Neural progenitor cell (in vitro differentiated cells): Measurements from ENCODE around the gene CREB3L2. TPM values are rescaled to one million over a fixed set of nuclear protein-coding genes. Genes with fewer than 3 reads are reported as not detected.

ENCODE experiments used
- DNase-seq: peaks from one replicate; pipeline ENCODE4 v3.0.0-alpha.2; 2016; ENCODE audit warnings: low spot score
- H2AFZ ChIP-seq: fragments of 200-600 bp; sonication (generic); replicated peaks from 2 replicates; pipeline ENCODE4 v1.6.1; 2016; ENCODE audit warnings: antibody characterized with exemption
- H3F3A ChIP-seq: fragments of 200-600 bp; sonication (generic); 2 replicates; pipeline ENCODE4 v1.6.1; 2016; ENCODE audit warnings: antibody characterized with exemption, low read depth
- H3K27ac ChIP-seq: fragments of 200-600 bp; sonication (generic); 2 replicates; pipeline ENCODE4 v1.5.1; 2016; ENCODE audit warnings: mild to moderate bottlenecking
- H3K27me3 ChIP-seq: fragments of 200-600 bp; sonication (generic); 2 replicates; pipeline ENCODE4 v1.6.1; 2016; ENCODE audit warnings: mild to moderate bottlenecking, moderate library complexity
- H3K36me3 ChIP-seq: fragments of 200-600 bp; sonication (generic); 2 replicates; pipeline ENCODE4 v1.5.1; 2016
- H3K4me1 ChIP-seq: fragments of 200-600 bp; sonication (generic); 2 replicates; pipeline ENCODE4 v1.6.1; 2016; ENCODE audit warnings: mixed run types
- H3K4me2 ChIP-seq: fragments of 200-600 bp; sonication (generic); 2 replicates; pipeline ENCODE4 v1.6.1; 2016
- H3K4me3 ChIP-seq: fragments of 200-600 bp; sonication (generic); 2 replicates; pipeline ENCODE4 v1.5.1; 2016
- H3K79me2 ChIP-seq: fragments of 200-600 bp; sonication (generic); 2 replicates; pipeline ENCODE4 v1.6.1; 2016; ENCODE audit warnings: low read depth
- H3K9ac ChIP-seq: fragments of 200-600 bp; sonication (generic); 2 replicates; pipeline ENCODE4 v1.6.1; 2016
- H3K9me3 ChIP-seq: fragments of 200-600 bp; sonication (generic); 2 replicates; pipeline ENCODE4 v1.5.1; 2016; ENCODE audit warnings: low read depth
- H4K20me1 ChIP-seq: fragments of 200-600 bp; sonication (generic); 2 replicates; pipeline ENCODE4 v1.6.1; 2016; ENCODE audit warnings: low read depth
- H3K27ac Mint-ChIP-seq: 3 replicates; pipeline ENCODE4 v1.8.0; 2021; ENCODE audit warnings: mixed read lengths
- H3K27me3 Mint-ChIP-seq: 2 replicates; pipeline ENCODE4 v1.8.0; 2022; ENCODE audit warnings: low read depth, mild to moderate bottlenecking, inconsistent platforms, moderate library complexity, mixed read lengths; ENCODE audit not compliant: insufficient read depth
- H3K36me3 Mint-ChIP-seq: 3 replicates; pipeline ENCODE4 v1.8.0; 2021; ENCODE audit warnings: mixed read lengths
- H3K4me1 Mint-ChIP-seq: 3 replicates; pipeline ENCODE4 v1.8.0; 2021; ENCODE audit warnings: mixed read lengths
- H3K4me3 Mint-ChIP-seq: 3 replicates; pipeline ENCODE4 v1.8.0; 2021; ENCODE audit warnings: mild to moderate bottlenecking, moderate library complexity, mixed read lengths
- H3K9me3 Mint-ChIP-seq: 3 replicates; pipeline ENCODE4 v1.8.0; 2020; ENCODE audit warnings: mixed read lengths
- EZH2 ChIP-seq: fragments of 200-600 bp; sonication (generic); IDR thresholded peaks from 2 replicates; pipeline ENCODE4 v1.6.1; 2017; ENCODE audit warnings: antibody characterized with exemption, mild to moderate bottlenecking, moderate library complexity
- EZH2phosphoT487 ChIP-seq: fragments of 200-600 bp; sonication (generic); IDR thresholded peaks from 2 replicates; pipeline ENCODE4 v1.6.1; 2017; ENCODE audit warnings: antibody characterized with exemption
- total RNA-seq: library from RNA; depleted of rRNA; stranded (reverse); fragments of >200 nt; gene quantifications from 2 replicates; pipeline ENCODE4 v1.2.3, GENCODE V29; 2015; ENCODE audit warnings: low replicate concordance
- TF ChIP-seq, protein P1 (sequence below): fragments of 200-600 bp; sonication (generic); IDR thresholded peaks from 2 replicates; pipeline ENCODE4 v1.5.1; 2017; ENCODE audit warnings: antibody characterized with exemption, mild to moderate bottlenecking

The CREB3L2 gene
- total RNA-seq, 1 donor from 2014 or later, result 9.9 TPM

DNA sequence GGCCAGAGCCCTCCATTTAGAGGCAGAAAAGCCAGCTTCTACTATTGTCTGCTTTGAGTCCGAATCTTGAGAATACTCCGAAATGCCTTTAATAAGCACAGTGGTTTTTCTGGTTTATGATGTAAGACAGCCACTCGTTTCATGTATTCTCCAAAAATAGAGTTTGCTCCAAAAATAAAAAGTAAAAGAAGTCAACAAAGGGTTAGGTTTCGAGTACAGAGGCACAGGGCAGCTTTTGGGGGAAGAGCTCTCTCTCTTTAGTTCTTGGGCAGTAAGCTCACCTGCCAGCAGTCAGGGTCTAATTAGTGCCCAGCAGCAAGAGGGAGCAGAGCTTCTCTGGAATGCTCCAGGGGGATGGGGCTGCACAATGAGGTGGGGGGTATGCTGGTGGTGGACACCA, 20.2 kb downstream of the CREB3L2 start:
- Histone ChIP-seq H4K20me1 (no peaks in the 10 kb centered on the region), H2AFZ (no peak overlapping the region), H3K4me1 (peaks cover 25% of the 10 kb centered on the region), H3K27me3 (no peaks in the 10 kb centered on the region), H3F3A (no peaks in the 10 kb centered on the region), H3K79me2 (peaks cover 86% of the 10 kb centered on the region), H3K9me3 (no peaks in the 10 kb centered on the region), H3K4me2 (no peak overlapping the region), H3K27ac (no peak overlapping the region), H3K9ac (no peak overlapping the region), H3K36me3 (no peaks in the 10 kb centered on the region), H3K4me3 (no peak overlapping the region)
- TF ChIP-seq, protein P1, sequence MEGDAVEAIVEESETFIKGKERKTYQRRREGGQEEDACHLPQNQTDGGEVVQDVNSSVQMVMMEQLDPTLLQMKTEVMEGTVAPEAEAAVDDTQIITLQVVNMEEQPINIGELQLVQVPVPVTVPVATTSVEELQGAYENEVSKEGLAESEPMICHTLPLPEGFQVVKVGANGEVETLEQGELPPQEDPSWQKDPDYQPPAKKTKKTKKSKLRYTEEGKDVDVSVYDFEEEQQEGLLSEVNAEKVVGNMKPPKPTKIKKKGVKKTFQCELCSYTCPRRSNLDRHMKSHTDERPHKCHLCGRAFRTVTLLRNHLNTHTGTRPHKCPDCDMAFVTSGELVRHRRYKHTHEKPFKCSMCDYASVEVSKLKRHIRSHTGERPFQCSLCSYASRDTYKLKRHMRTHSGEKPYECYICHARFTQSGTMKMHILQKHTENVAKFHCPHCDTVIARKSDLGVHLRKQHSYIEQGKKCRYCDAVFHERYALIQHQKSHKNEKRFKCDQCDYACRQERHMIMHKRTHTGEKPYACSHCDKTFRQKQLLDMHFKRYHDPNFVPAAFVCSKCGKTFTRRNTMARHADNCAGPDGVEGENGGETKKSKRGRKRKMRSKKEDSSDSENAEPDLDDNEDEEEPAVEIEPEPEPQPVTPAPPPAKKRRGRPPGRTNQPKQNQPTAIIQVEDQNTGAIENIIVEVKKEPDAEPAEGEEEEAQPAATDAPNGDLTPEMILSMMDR, result no peak
- TF ChIP-seq EZH2phosphoT487 (no peak), EZH2 (no peak)
- Mint-ChIP-seq H3K27ac (no peak overlapping the region), H3K4me1 (peaks cover 33% of the 10 kb centered on the region), H3K4me3 (no peak overlapping the region), H3K27me3 (no peaks in the 10 kb centered on the region), H3K9me3 (peaks cover 24% of the 10 kb centered on the region), H3K36me3 (peaks cover 39% of the 10 kb centered on the region)
- peak; percentile 16 for DNase-seq

DNA sequence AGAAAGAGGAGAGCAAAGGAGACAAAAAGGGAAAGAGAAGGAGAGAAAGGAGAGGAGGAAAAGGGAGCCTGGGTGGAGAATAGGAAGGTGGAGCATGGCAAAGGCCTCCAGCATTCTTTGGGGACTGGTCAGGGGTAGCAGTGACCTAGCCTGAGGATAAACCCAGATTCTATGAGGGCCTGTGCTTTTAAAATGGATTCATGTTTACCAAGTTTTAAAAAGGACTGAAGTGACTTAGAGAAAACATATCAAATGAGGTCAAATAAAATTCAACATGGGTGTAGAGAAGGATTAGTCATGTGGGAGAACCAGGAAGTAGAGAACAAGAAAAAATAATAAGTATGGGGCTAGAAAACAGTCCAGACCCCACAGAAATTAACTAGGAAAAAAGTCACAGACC, 20.7 kb downstream of the CREB3L2 start:
- Histone ChIP-seq H3K79me2 (peaks cover 86% of the 10 kb centered on the region), H3K9ac (no peak overlapping the region), H3K4me3 (no peak overlapping the region), H4K20me1 (no peaks in the 10 kb centered on the region), H3K4me1 (peaks cover 26% of the 10 kb centered on the region), H3K27ac (no peak overlapping the region), H2AFZ (no peak overlapping the region), H3K4me2 (no peak overlapping the region), H3K36me3 (no peaks in the 10 kb centered on the region), H3K27me3 (no peaks in the 10 kb centered on the region), H3F3A (no peaks in the 10 kb centered on the region), H3K9me3 (no peaks in the 10 kb centered on the region)
- peaks cover 24% of the 10 kb centered on the region for H3K9me3 Mint-ChIP-seq
- peaks cover 39% of the 10 kb centered on the region for H3K36me3 Mint-ChIP-seq
- H3K4me3 Mint-ChIP-seq, result no peak overlapping the region
- no peaks in the 10 kb centered on the region for H3K27me3 Mint-ChIP-seq
- DNase-seq, result no peak
- no peak overlapping the region for H3K27ac Mint-ChIP-seq
- peaks cover 35% of the 10 kb centered on the region for H3K4me1 Mint-ChIP-seq
- no peak for TF ChIP-seq EZH2phosphoT487
- TF ChIP-seq, protein P1, result no peak
- TF ChIP-seq EZH2, result no peak

DNA sequence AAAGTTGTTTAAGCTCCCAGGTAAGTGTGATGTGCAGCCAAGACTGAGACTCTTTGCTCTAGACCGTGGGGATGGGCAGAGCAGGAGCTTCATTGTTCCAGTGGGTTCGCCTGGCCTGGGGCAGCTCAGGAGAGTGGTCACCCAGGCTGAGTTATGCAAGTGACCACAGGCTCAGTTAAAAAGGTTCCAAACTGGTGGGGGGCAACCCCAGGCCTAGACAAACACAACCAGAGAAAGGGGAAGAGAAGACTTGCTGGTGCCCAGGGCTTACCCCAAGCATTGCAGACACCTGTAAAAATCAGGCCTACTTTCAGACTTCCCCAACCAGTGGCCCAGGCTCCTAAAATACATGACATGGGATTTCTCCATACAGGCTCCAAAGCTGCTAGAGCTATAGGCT, 21.6 kb downstream of the CREB3L2 start:
- no peak overlapping the region for H3K27ac Mint-ChIP-seq
- H3K4me1 Mint-ChIP-seq, result peaks cover 38% of the 10 kb centered on the region
- TF ChIP-seq EZH2 (no peak), EZH2phosphoT487 (no peak)
- TF ChIP-seq, protein P1, result no peak
- H4K20me1 ChIP-seq, result no peaks in the 10 kb centered on the region
- no peak overlapping the region for H2AFZ ChIP-seq
- no peak overlapping the region for H3K9ac ChIP-seq
- H3K27ac ChIP-seq, result no peak overlapping the region
- H3K4me2 ChIP-seq, result no peak overlapping the region
- peaks cover 31% of the 10 kb centered on the region for H3K4me1 ChIP-seq
- no peaks in the 10 kb centered on the region for H3K27me3 Mint-ChIP-seq
- peaks cover 24% of the 10 kb centered on the region for H3K9me3 Mint-ChIP-seq
- peaks cover 39% of the 10 kb centered on the region for H3K36me3 Mint-ChIP-seq
- H3K4me3 Mint-ChIP-seq, result no peak overlapping the region
- H3F3A ChIP-seq, result peaks cover 4% of the 10 kb centered on the region
- H3K4me3 ChIP-seq, result no peak overlapping the region
- H3K79me2 ChIP-seq, result peaks cover 80% of the 10 kb centered on the region
- no peaks in the 10 kb centered on the region for H3K27me3 ChIP-seq
- no peak for DNase-seq
- H3K36me3 ChIP-seq, result no peaks in the 10 kb centered on the region
- H3K9me3 ChIP-seq, result no peaks in the 10 kb centered on the region
